Measurements from ENCODE around the gene GOT1. TPM values are rescaled to one million over a fixed set of nuclear protein-coding genes. Genes with fewer than 3 reads are reported as not detected.

Gene GOT1
- total RNA-seq, 1 experiment from 2014 or later = 37.1 TPM

DNA sequence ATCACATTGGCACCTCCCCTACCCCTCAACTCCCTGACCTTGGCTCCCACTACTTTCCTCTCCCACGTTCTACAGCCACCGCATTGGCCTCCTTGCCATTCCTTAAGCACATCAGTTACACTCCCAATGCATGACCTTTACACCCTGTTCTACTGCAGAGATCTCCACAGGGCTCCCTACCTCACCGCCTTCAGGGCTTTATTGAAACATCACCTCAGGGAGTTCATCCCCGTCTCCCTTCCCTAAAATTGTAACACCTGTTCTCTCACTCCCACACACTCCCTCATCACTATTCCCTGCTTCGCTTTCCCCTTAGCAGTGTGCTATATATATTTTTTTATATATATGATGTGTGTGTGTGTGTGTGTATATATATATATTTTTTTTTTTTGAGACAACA lies 82.8 kb downstream of the GOT1 start:
- Histone ChIP-seq H3K27ac (no peak overlapping the region), H3K4me3 (no peak overlapping the region)
- DNase-seq (ENCODE audit: low read depth in 1 of 2, low spot score in 2 of 2) = no peak

More for the DNA sequence above, 82.8 kb downstream of the GOT1 start:
- no peaks in the 10 kb centered on the region for H3K9me3 ChIP-seq (replicated peaks)
- no peaks in the 10 kb centered on the region for H3K36me3 ChIP-seq
- H3K27me3 ChIP-seq (replicated peaks) = no peaks in the 10 kb centered on the region; the same call in 1 of the 2 replicates
- peaks cover 20% of the 10 kb centered on the region for H3K4me1 ChIP-seq (replicated peaks)

Other genes starting within 250 kb of the GOT1 start
- gene HPSE2, start 194.8 kb downstream of the GOT1 start, total RNA-seq (2014; rRNA removed; shearing (Covaris generic)) = not detected in 2 replicates
- gene CNNM1, start 101.3 kb downstream of the GOT1 start, total RNA-seq (2014; rRNA removed; shearing (Covaris generic)) = not detected in 2 replicates
- 1.4 TPM in 1 of 2 replicates, not detected in the other for gene NKX2-3, start 102.3 kb upstream of the GOT1 start, total RNA-seq (2014; rRNA removed; shearing (Covaris generic))
- gene SLC25A28, start 189.8 kb upstream of the GOT1 start, total RNA-seq (2014; rRNA removed; shearing (Covaris generic)) = 16.9 and 20.7 TPM in 2 replicates
- 16.3 and 18.4 TPM in 2 replicates for gene ENTPD7, start 228.9 kb upstream of the GOT1 start, total RNA-seq (2014; rRNA removed; shearing (Covaris generic))